GM12865 (cell line): ENCODE data around the gene F3.

Source experiments
- DNase-seq: peaks from one replicate; pipeline ENCODE4 v3.0.0; 2010; ENCODE audit warnings: low read depth
- H3K4me3 ChIP-seq: 2 replicates; pipeline ENCODE4 v1.5.1; 2011; ENCODE audit warnings: mild to moderate bottlenecking, low read depth, low read length, control low read depth
- CTCF ChIP-seq: IDR thresholded peaks from 2 replicates; pipeline ENCODE4 v1.5.1; 2011; ENCODE audit warnings: low read length, control low read depth, low read depth, inconsistent platforms; ENCODE audit not compliant: insufficient read depth; ENCODE audit errors: missing control alignments

F3 gene

GRCh38 chr1:94535879-94536278 lies 5.7 kb downstream of the F3 start:
- no peak overlapping the region for H3K4me3 ChIP-seq
- TF ChIP-seq CTCF, result no peak
- DNase-seq, result no peak

- no peak for TF ChIP-seq CTCF
- no peak overlapping the region for H3K4me3 ChIP-seq
- no peak for DNase-seq
These were observed 6.5 kb downstream of the F3 start for GRCh38 chr1:94535095-94535494.

- no peak for TF ChIP-seq CTCF
- no peak for DNase-seq
- no peak overlapping the region for H3K4me3 ChIP-seq
These were observed 9.5 kb downstream of the F3 start for GRCh38 chr1:94532077-94532476.

- no peak for DNase-seq
- H3K4me3 ChIP-seq, result no peak overlapping the region
- no peak for TF ChIP-seq CTCF
These were observed 9.9 kb downstream of the F3 start for GRCh38 chr1:94531664-94532063.

- no peak for DNase-seq
- no peak overlapping the region for H3K4me3 ChIP-seq
- TF ChIP-seq CTCF, result no peak
These were observed 11.1 kb downstream of the F3 start for GRCh38 chr1:94530373-94530878.

- H3K4me3 ChIP-seq, result no peak overlapping the region
- no peak for TF ChIP-seq CTCF
- DNase-seq, result no peak
These were observed 12.1 kb downstream of the F3 start for GRCh38 chr1:94529416-94529815.

- no peak overlapping the region for H3K4me3 ChIP-seq
- TF ChIP-seq CTCF, result no peak
- DNase-seq, result no peak
These were observed 12.7 kb downstream of the F3 start for GRCh38 chr1:94528826-94529225.
